Left lung (tissue), 10 donors: ENCODE results near the gene ANKRD9. TPM values are rescaled to one million over a fixed set of nuclear protein-coding genes. Genes with fewer than 3 reads are reported as not detected.

ENCODE experiments used
- ATAC-seq: fragments of 200-7000 bp; cut with Tn5 transposase; one replicate; pipeline ENCODE4 v1.9.1; 2020; ENCODE audit warnings: moderate library complexity
- DNase-seq, 4 donors: peaks; one replicate each; pipeline ENCODE4 v3.0.0-alpha.2; 2013 to 2020
- H3K27ac ChIP-seq, 2 donors: fragments of 200-600 bp; sonication (generic) in 1 of 2; one replicate each; pipeline versions ENCODE4 v1.5.0 to v1.8.0; 2020 to 2021
- H3K27me3 ChIP-seq, 2 donors: fragments of 200-600 bp; sonication (generic) in 1 of 2; one replicate each; pipeline versions ENCODE4 v1.5.0 to v1.8.0; 2020 to 2021
- H3K36me3 ChIP-seq, 2 donors: fragments of 200-600 bp; sonication (generic) in 1 of 2; one replicate each; pipeline versions ENCODE4 v1.5.0 to v1.8.0; 2020 to 2021
- H3K4me1 ChIP-seq, 2 donors: fragments of 200-600 bp; one replicate each; pipeline ENCODE4 v1.8.0; 2021
- H3K4me3 ChIP-seq, 2 donors: fragments of 200-600 bp; sonication (generic) in 1 of 2; one replicate each; pipeline versions ENCODE4 v1.5.0 to v1.8.0; 2020 to 2021; ENCODE audit warnings: mild to moderate bottlenecking in 1 of 2
- H3K9me3 ChIP-seq, 2 donors: fragments of 200-600 bp; sonication (generic) in 1 of 2; one replicate each; pipeline versions ENCODE4 v1.5.0 to v1.8.0; 2020 to 2021
- CTCF ChIP-seq, 2 donors: fragments of 200-600 bp; sonication (generic) in 1 of 2; IDR thresholded peaks; one replicate each; pipeline versions ENCODE4 v1.5.0 to v1.8.0; 2021; ENCODE audit warnings: antibody characterized with exemption in 2 of 2
- intact Hi-C, 2 donors: fragments of 100-400 bp; cut with DNase I; formaldehyde crosslinking; loops; one replicate each; pipeline versions ENCODE4 v1.11.2 to v1.14.2; 2022
- polyA plus RNA-seq, 6 donors: library from polyadenylated mRNA; unstranded; fragments of 120-200 nt; gene quantifications; one replicate each; pipeline ENCODE4 v1.2.1, GENCODE V29; 2013; ENCODE audit not compliant: insufficient read length in 6 of 6
- total RNA-seq, 2 donors: library from RNA; stranded (reverse); fragmentation: NEBNext Ultra II Directional; extraction: Animal tissue kit (Norgen Biotek cat#: 25700); gene quantifications; one replicate each; pipeline ENCODE4 v1.2.1, GENCODE V29; 2021
- donor health status: DM: no; HTN: yes; CAD: no.
- donor health status: DM: no; HTN: no; CAD: no.

Gene ANKRD9
- total and polyA plus RNA-seq, 8 donors, result 3.4 to 32.3 (median 4.8) TPM

GRCh38 chr14:102492531-102492910 lies 17.1 kb downstream of the ANKRD9 start:
- peaks cover 0 to 22% of the 10 kb centered on the region in 2 donors for H3K36me3 ChIP-seq
- H3K27me3 ChIP-seq, result no peaks in the 10 kb centered on the region
- intact Hi-C loops, result no loop called here
- no peaks in the 10 kb centered on the region for H3K4me1 ChIP-seq
- H3K4me3 ChIP-seq, result no peak overlapping the region
- ATAC-seq (no peak), DNase-seq (peak in 1 of 4 donors; percentile 69)
- TF ChIP-seq CTCF (IDR thresholded peaks at IDR 0.05), result no peak
- no peaks in the 10 kb centered on the region for H3K9me3 ChIP-seq
- H3K27ac ChIP-seq, result no peak overlapping the region

GRCh38 chr14:102491786-102492530 lies 17.6 kb downstream of the ANKRD9 start:
- H3K27me3 ChIP-seq, result no peaks in the 10 kb centered on the region
- intact Hi-C loops, result no loop called here
- ATAC-seq, result no peak

GRCh38 chr14:102491366-102491765 lies 18.2 kb downstream of the ANKRD9 start:
- H3K4me3 ChIP-seq, result no peak overlapping the region
- no peak overlapping the region for H3K27ac ChIP-seq
- H3K9me3 ChIP-seq, result no peaks in the 10 kb centered on the region
- ATAC-seq (peak; percentile 66), DNase-seq (peak in 1 of 4 donors; percentile 18)
- no peak for TF ChIP-seq CTCF (IDR thresholded peaks at IDR 0.05)
- H3K27me3 ChIP-seq, result no peaks in the 10 kb centered on the region
- no peaks in the 10 kb centered on the region for H3K4me1 ChIP-seq
- intact Hi-C loops, result no loop called here
- H3K36me3 ChIP-seq, result peaks cover 0 to 10% of the 10 kb centered on the region in 2 donors

More at GRCh38 chr14:102491786-102492530, 17.6 kb downstream of the ANKRD9 start:
- DNase-seq, result peak in 1 of 4 donors; percentile 34
- Histone ChIP-seq H3K4me1 (no peaks in the 10 kb centered on the region), H3K4me3 (no peak overlapping the region), H3K36me3 (peaks cover 0 to 16% of the 10 kb centered on the region in 2 donors), H3K27ac (no peak overlapping the region), H3K9me3 (no peaks in the 10 kb centered on the region)
- no peak for TF ChIP-seq CTCF (IDR thresholded peaks at IDR 0.05)

GRCh38 chr14:102490456-102490855 lies 19.1 kb downstream of the ANKRD9 start:
- peak in 1 of 4 donors; percentile 59 for DNase-seq

More at GRCh38 chr14:102490456-102490855, 19.1 kb downstream of the ANKRD9 start:
- no peak for TF ChIP-seq CTCF (IDR thresholded peaks at IDR 0.05)
- H3K27me3 ChIP-seq, result no peaks in the 10 kb centered on the region
- H3K36me3 ChIP-seq, result peaks cover 0 to 10% of the 10 kb centered on the region in 2 donors
- no peak overlapping the region for H3K4me3 ChIP-seq
- intact Hi-C loops, result no loop called here
- no peaks in the 10 kb centered on the region for H3K9me3 ChIP-seq
- no peak overlapping the region for H3K27ac ChIP-seq
- ATAC-seq, result no peak
- H3K4me1 ChIP-seq, result no peaks in the 10 kb centered on the region
